Mucosa of descending colon (tissue), 3 donors: ENCODE measurements around the gene IFRD1. TPM values are rescaled to one million over a fixed set of nuclear protein-coding genes. Genes with fewer than 3 reads are reported as not detected.

ENCODE experiments used
- ATAC-seq: fragments of 200-7000 bp; cut with Tn5 transposase; one replicate; pipeline ENCODE4 v1.9.1; 2020; ENCODE audit warnings: mild to moderate bottlenecking, moderate library complexity
- DNase-seq, 3 donors: peaks; one replicate each; pipeline ENCODE4 v3.0.0-alpha.2; 2020
- H3K36me3 ChIP-seq: fragments of 200-600 bp; one replicate; pipeline ENCODE4 v1.8.0; 2021; ENCODE audit warnings: low read depth, mild to moderate bottlenecking
- H3K4me1 ChIP-seq: fragments of 200-600 bp; one replicate; pipeline ENCODE4 v1.8.0; 2021; ENCODE audit warnings: low read depth, mild to moderate bottlenecking
- H3K4me3 ChIP-seq: fragments of 200-600 bp; one replicate; pipeline ENCODE4 v1.8.0; 2021; ENCODE audit warnings: mild to moderate bottlenecking
- H3K9me3 ChIP-seq: fragments of 200-600 bp; one replicate; pipeline ENCODE4 v1.8.0; 2021; ENCODE audit warnings: mild to moderate bottlenecking
- intact Hi-C, 2 donors: fragments of 100-400 bp; cut with DNase I in 1 of 2; cut with micrococcal nuclease in 1 of 2; formaldehyde crosslinking; loops; one replicate each; pipeline versions ENCODE4 v1.11.0 to v1.11.1; 2022; cut with DNase I, micrococcal nuclease
- total RNA-seq, 3 donors: library from RNA; stranded (reverse); fragmentation: NEBNext Ultra II Directional in 2 of 3; extraction: Animal tissue kit (Norgen Biotek cat#: 25700) in 2 of 3; gene quantifications; one replicate each; pipeline versions ENCODE4 v1.2.1 to v1.2.4, GENCODE V29; 2021 to 2023
- TF ChIP-seq, protein P1 (sequence below): fragments of 200-600 bp; IDR thresholded peaks from one replicate; pipeline ENCODE4 v1.8.0; 2022; ENCODE audit warnings: antibody characterized with exemption, mild to moderate bottlenecking
- donor health status: DM: no; HTN: no; CAD: no; lungs with moderate emphysema.
- donor health status: DM: no; HTN: no; CAD: no.
- donor health status: DM: no; HTN: yes; CAD: no.

The IFRD1 gene
- total RNA-seq, 3 donors from 2014 or later: 31.2 to 68.0 (median 47.1) TPM

DNA sequence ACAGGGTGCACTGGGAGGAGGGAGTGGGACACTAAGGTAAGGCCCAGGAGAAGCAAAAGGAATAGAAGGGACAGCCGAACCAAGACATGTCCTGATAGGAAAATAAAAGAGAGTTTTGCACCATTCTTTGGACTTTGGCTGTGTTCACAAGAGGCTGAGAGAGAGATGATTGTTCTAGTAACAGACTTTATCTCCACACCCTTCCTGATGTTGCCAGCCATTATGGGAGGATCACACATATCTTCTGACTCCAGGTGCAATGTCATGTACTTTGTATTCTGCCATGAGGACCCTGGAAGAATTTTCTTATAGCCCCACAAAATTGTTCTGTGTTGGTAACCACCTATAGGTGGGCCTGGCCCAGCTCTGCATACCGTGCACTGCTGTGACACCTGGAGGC lies 41.9 kb downstream of the IFRD1 start:
- intact Hi-C loops: loop anchor here in 1 of 2 donors (10.0 kb wide), 1 partner anchor 747 kb away; no protein-coding TSS in a partner anchor
- Histone ChIP-seq H3K9me3 (no peaks in the 10 kb centered on the region), H3K4me3 (no peak overlapping the region), H3K36me3 (no peaks in the 10 kb centered on the region), H3K4me1 (no peaks in the 10 kb centered on the region)
- DNase-seq (no peak), ATAC-seq (peak; percentile 60)
- TF ChIP-seq, protein P1, sequence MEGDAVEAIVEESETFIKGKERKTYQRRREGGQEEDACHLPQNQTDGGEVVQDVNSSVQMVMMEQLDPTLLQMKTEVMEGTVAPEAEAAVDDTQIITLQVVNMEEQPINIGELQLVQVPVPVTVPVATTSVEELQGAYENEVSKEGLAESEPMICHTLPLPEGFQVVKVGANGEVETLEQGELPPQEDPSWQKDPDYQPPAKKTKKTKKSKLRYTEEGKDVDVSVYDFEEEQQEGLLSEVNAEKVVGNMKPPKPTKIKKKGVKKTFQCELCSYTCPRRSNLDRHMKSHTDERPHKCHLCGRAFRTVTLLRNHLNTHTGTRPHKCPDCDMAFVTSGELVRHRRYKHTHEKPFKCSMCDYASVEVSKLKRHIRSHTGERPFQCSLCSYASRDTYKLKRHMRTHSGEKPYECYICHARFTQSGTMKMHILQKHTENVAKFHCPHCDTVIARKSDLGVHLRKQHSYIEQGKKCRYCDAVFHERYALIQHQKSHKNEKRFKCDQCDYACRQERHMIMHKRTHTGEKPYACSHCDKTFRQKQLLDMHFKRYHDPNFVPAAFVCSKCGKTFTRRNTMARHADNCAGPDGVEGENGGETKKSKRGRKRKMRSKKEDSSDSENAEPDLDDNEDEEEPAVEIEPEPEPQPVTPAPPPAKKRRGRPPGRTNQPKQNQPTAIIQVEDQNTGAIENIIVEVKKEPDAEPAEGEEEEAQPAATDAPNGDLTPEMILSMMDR: no peak

DNA sequence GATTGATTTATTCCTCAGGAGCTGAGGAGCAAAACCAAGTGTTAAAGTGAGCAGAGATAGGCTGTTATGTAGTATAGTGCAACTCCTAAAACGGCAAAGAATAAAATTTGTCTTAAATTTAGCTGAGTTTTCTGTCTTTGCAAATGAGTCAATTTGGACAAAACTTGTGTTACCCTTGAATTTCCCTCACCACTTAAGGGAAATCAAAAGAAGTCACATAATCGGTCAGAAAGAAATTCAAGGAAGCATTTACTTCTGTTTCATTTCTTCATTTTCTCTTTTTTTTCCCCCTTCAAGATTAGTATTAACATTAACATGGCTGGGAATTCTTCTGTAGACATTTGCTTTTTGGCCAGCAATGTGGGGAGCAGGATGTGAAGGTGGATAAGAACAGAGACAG lies 44.4 kb downstream of the IFRD1 start:
- Histone ChIP-seq H3K4me3 (no peak overlapping the region), H3K4me1 (no peaks in the 10 kb centered on the region), H3K9me3 (no peaks in the 10 kb centered on the region), H3K36me3 (no peaks in the 10 kb centered on the region)
- ATAC-seq (no peak), DNase-seq (no peak)
- intact Hi-C loops: loop anchor here in 1 of 2 donors (10.0 kb wide), 1 partner anchor 750 kb away; no protein-coding TSS in a partner anchor
- TF ChIP-seq, protein P1: no peak

DNA sequence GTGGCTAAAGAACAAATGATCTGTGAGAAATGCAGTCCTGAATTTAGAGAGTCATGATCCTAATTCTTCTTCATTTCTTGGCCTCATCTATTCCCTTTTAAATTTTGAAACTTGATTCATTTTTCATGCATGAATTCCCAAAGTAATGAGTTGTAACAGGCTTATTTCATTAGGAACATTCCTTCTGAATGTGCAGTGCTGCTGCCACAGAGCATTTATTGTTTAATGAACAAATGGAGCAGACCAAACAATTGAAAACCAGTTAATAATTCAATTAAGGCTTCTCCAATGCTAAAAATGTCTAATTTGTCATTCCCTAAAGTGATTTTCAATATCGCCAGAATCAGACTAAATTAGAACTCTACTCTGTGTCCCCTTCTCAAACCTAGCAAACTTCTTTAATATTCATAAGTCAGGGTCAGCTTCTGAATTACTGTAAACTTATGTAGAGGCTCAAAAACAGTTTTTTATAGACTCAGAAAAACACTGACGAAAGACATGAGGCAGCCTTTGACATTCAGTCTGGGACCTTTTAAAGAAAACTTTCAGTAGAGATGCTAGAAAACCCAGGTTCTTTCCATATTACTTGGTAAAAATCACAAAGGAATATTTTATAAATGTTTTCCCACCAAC lies 45.0 kb downstream of the IFRD1 start:
- Histone ChIP-seq H3K9me3 (no peaks in the 10 kb centered on the region), H3K4me3 (no peak overlapping the region), H3K4me1 (no peaks in the 10 kb centered on the region), H3K36me3 (no peaks in the 10 kb centered on the region)
- DNase-seq: no peak
- TF ChIP-seq, protein P1: no peak
- intact Hi-C loops: loop anchor here in 1 of 2 donors (10.0 kb wide), 1 partner anchor 750 kb away; no protein-coding TSS in a partner anchor
- ATAC-seq: no peak

DNA sequence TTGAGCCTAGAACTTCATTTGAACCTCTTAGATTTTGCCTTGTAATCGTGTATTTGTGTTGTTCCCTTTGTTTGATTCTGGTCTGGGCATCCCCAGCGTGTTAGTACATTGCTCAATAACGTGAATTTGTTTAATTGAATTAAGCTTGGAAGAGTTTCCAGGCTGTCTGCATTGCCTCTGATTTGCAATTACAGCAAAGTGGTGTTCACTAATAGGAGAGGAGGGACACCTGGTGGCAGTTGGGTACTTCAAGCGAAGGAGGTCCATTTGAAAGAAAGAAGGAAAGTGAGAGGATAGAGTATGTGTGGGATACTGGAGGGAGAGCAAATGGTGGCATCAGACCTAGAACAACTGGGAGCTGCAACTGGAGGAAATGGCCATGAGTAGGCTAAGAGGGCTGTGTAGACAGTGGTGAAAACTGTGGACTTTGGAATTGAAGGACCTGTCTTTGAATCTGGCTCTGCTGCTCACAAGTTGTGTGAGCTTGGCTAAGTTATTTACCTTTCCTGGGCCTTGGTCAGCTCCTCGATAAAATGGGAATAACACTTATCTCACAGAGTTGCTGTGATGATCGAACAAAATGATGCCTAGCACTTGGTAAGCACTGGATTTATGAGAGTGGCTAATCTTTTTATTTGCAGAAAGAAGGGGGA lies 45.7 kb downstream of the IFRD1 start:
- peak in 1 of 3 donors; percentile 70 for DNase-seq
- no peaks in the 10 kb centered on the region for H3K4me1 ChIP-seq
- ATAC-seq: peak; percentile 75
- H3K9me3 ChIP-seq: no peaks in the 10 kb centered on the region
- TF ChIP-seq, protein P1: no peak
- no peak overlapping the region for H3K4me3 ChIP-seq
- H3K36me3 ChIP-seq: no peaks in the 10 kb centered on the region
- intact Hi-C loops: loop anchor here in 1 of 2 donors (10.0 kb wide), 1 partner anchor 751 kb away; no protein-coding TSS in a partner anchor

DNA sequence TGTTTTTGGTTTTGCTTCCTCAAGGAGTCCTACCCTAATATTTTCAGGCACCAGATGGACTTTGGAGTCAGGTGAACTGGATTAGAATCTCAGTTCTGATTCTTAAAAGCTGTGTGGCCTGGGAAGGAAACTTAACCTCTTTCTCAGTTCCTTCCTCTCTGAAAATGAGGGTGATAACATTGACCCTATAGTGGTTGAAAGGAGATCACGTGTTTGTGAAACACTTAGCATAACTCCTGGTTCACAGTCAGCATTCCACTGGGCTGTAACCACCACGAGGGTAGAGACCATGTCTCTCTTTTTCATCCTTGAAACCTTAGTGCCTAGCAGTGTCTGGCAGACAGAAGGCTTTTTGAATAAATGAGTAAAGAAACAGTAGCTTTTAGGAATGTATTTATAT lies 47.2 kb downstream of the IFRD1 start:
- TF ChIP-seq, protein P1: no peak
- Histone ChIP-seq H3K4me1 (no peaks in the 10 kb centered on the region), H3K4me3 (no peak overlapping the region), H3K36me3 (no peaks in the 10 kb centered on the region), H3K9me3 (no peaks in the 10 kb centered on the region)
- DNase-seq: no peak
- ATAC-seq: no peak
- intact Hi-C loops: loop anchor here in 1 of 2 donors (10.0 kb wide), 1 partner anchor 753 kb away; no protein-coding TSS in a partner anchor
